Karpas-422 (cell line): Measurements from ENCODE around the gene C1orf122. TPM values are rescaled to one million over a fixed set of nuclear protein-coding genes. Genes with fewer than 3 reads are reported as not detected.

Source experiments
- DNase-seq: peaks from one replicate; pipeline ENCODE4 v3.0.0-alpha.2; 2015
- H2AFZ ChIP-seq: fragments of 200-600 bp; sonication (generic); 2 replicates; pipeline ENCODE4 v1.6.1; 2014; ENCODE audit warnings: antibody characterized with exemption, low read length, mixed read lengths
- H3K27ac ChIP-seq: fragments of 200-600 bp; sonication (generic); 2 replicates; pipeline ENCODE4 v1.5.1; 2014; ENCODE audit warnings: mild to moderate bottlenecking, low read length, moderate library complexity
- H3K27me3 ChIP-seq: fragments of 200-600 bp; sonication (generic); 2 replicates; pipeline ENCODE4 v1.6.1; 2014; ENCODE audit warnings: low read length, mixed read lengths
- H3K36me3 ChIP-seq: fragments of 200-600 bp; sonication (generic); 2 replicates; pipeline ENCODE4 v1.6.1; 2014; ENCODE audit warnings: low read length, mixed read lengths; ENCODE audit not compliant: insufficient read depth
- H3K4me1 ChIP-seq: fragments of 200-600 bp; sonication (generic); 2 replicates; pipeline ENCODE4 v1.6.1; 2014; ENCODE audit warnings: mild to moderate bottlenecking, low read length, mixed read lengths
- H3K4me2 ChIP-seq: fragments of 200-600 bp; sonication (generic); 2 replicates; pipeline ENCODE4 v1.6.1; 2014; ENCODE audit warnings: low read length, low read depth, mild to moderate bottlenecking; ENCODE audit not compliant: poor library complexity, severe bottlenecking
- H3K4me3 ChIP-seq: fragments of 200-600 bp; sonication (generic); 2 replicates; pipeline ENCODE4 v1.5.1; 2014; ENCODE audit warnings: mild to moderate bottlenecking, antibody characterized with exemption, low read length, mixed read lengths
- H3K79me2 ChIP-seq: fragments of 200-600 bp; sonication (generic); 2 replicates; pipeline ENCODE4 v1.6.1; 2014; ENCODE audit warnings: mild to moderate bottlenecking, low read length, mixed read lengths
- H3K9ac ChIP-seq: fragments of 200-600 bp; sonication (generic); 2 replicates; pipeline ENCODE4 v1.6.0; 2014; ENCODE audit warnings: low read length
- H3K9me2 ChIP-seq: fragments of 200-600 bp; sonication (generic), shearing (Covaris generic); replicated peaks from 2 replicates; pipeline ENCODE4 v1.6.0; 2014; ENCODE audit warnings: mild to moderate bottlenecking, low read length, moderate library complexity; ENCODE audit not compliant: insufficient read depth
- H3K9me3 ChIP-seq: fragments of 300-700, 200-600 bp; sonication (generic); 2 replicates; pipeline ENCODE4 v1.6.1; 2014; ENCODE audit warnings: low read length, mixed read lengths
- H4K20me1 ChIP-seq: fragments of 200-600 bp; sonication (generic); 2 replicates; pipeline ENCODE4 v1.6.1; 2014; ENCODE audit warnings: mild to moderate bottlenecking, antibody characterized with exemption, low read length, low read depth; ENCODE audit not compliant: insufficient read depth
- total RNA-seq: library from RNA; depleted of rRNA; stranded (reverse); fragments of >200 nt; shearing (Covaris generic); gene quantifications from 2 replicates; pipeline ENCODE4 v1.2.3, GENCODE V29; 2014; ENCODE audit warnings: low replicate concordance

C1orf122 gene
- total RNA-seq, 1 experiment from 2014 or later: 26.2 TPM

DNA sequence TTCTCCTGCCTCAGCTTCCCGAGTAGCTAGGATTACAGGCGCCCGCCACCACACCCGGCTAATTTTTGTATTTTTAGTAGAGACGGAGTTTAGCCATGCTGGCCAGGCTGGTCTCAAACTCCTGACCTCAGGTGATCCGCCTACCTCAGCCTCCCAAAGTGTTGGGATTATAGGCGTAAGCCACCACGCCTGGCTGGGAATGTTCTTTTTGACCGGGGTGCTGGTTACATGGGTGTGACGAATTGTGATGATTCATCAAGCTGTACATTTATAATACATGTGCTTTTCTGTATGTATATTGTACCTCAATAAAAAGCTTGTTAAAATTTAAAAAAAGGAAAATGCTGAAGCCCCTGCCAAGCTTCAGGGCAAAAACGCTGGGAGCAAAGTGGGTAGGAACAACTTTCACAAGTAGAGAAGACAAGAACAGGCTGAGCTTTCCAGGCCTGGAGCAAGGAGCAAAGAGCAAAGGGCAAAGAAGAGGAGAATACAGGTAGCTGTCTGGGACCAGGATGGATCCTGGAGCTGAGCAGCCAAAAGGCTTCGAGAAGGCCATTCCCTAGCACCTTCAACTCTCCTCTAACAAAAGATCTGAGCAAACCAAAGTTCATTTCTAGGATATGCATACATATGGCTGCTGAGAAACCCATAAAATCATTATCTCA lies 21.0 kb downstream of the C1orf122 start:
- H3K4me1 ChIP-seq: no peaks in the 10 kb centered on the region
- no peak overlapping the region for H3K27ac ChIP-seq
- H3K27me3 ChIP-seq: no peaks in the 10 kb centered on the region
- H3K9ac ChIP-seq: no peak overlapping the region
- H3K36me3 ChIP-seq: peaks cover 38% of the 10 kb centered on the region
- no peak for DNase-seq
- H3K4me3 ChIP-seq: no peak overlapping the region
- peaks cover 6% of the 10 kb centered on the region; the same call in 1 of the 2 replicates for H3K79me2 ChIP-seq
- no peak overlapping the region for H2AFZ ChIP-seq
- no peak overlapping the region for H3K4me2 ChIP-seq
- H4K20me1 ChIP-seq: no peaks in the 10 kb centered on the region
- no peaks in the 10 kb centered on the region for H3K9me3 ChIP-seq
- H3K9me2 ChIP-seq: no peaks in the 10 kb centered on the region

DNA sequence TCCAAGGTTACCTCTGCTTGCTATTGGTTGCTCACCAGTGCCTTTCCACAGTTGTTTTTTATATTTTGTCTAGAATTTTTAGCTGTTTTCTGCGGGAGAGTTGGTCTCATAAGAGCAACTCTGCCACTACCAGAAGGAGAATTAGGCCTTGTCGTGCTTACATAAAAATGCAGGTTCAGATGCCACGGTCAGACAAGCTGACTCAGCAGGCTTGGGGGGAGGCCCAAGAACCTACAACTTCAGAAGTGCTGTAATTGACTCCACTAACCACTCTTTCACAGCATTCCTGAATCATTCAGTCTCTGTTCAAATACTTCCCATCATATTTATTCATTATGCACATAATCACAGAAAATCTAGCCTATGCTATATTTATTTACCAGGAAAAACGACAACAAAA lies 23.5 kb downstream of the C1orf122 start:
- Histone ChIP-seq H3K4me2 (no peak overlapping the region), H3K9me3 (no peaks in the 10 kb centered on the region), H3K27me3 (no peaks in the 10 kb centered on the region), H3K4me3 (no peak overlapping the region), H2AFZ (no peak overlapping the region), H3K9ac (no peak overlapping the region), H3K4me1 (no peaks in the 10 kb centered on the region), H3K27ac (no peak overlapping the region), H3K79me2 (peaks cover 12% of the 10 kb centered on the region; the same call in 1 of the 2 replicates), H4K20me1 (no peaks in the 10 kb centered on the region), H3K36me3 (peaks cover 51% of the 10 kb centered on the region), H3K9me2 (no peaks in the 10 kb centered on the region)
- DNase-seq: no peak

GRCh38 chr1:37831809-37832208 lies 24.2 kb downstream of the C1orf122 start:
- no peak for DNase-seq
- no peaks in the 10 kb centered on the region for H3K9me2 ChIP-seq
- peaks cover 54% of the 10 kb centered on the region for H3K36me3 ChIP-seq
- no peaks in the 10 kb centered on the region for H3K4me1 ChIP-seq
- no peak overlapping the region for H2AFZ ChIP-seq
- no peak overlapping the region for H3K4me2 ChIP-seq
- no peak overlapping the region for H3K4me3 ChIP-seq
- no peaks in the 10 kb centered on the region for H4K20me1 ChIP-seq
- no peaks in the 10 kb centered on the region for H3K9me3 ChIP-seq
- no peaks in the 10 kb centered on the region for H3K27me3 ChIP-seq
- H3K27ac ChIP-seq: no peak overlapping the region
- no peak overlapping the region for H3K9ac ChIP-seq
- H3K79me2 ChIP-seq: peaks cover 12% of the 10 kb centered on the region; the same call in 1 of the 2 replicates

GRCh38 chr1:37836788-37837187 lies 29.2 kb downstream of the C1orf122 start:
- no peaks in the 10 kb centered on the region for H3K4me1 ChIP-seq
- H3K4me3 ChIP-seq: no peak overlapping the region
- no peaks in the 10 kb centered on the region for H3K9me3 ChIP-seq
- no peak overlapping the region for H2AFZ ChIP-seq
- H3K9me2 ChIP-seq: no peaks in the 10 kb centered on the region
- H3K27me3 ChIP-seq: no peaks in the 10 kb centered on the region
- peaks cover 33% of the 10 kb centered on the region for H3K79me2 ChIP-seq
- no peaks in the 10 kb centered on the region for H4K20me1 ChIP-seq
- no peak for DNase-seq
- no peak overlapping the region for H3K9ac ChIP-seq
- peaks cover 51% of the 10 kb centered on the region for H3K36me3 ChIP-seq
- no peak overlapping the region for H3K27ac ChIP-seq
- H3K4me2 ChIP-seq: no peak overlapping the region

GRCh38 chr1:37839676-37840075 lies 32.1 kb downstream of the C1orf122 start:
- H3K27ac ChIP-seq: no peak overlapping the region
- no peaks in the 10 kb centered on the region for H3K27me3 ChIP-seq
- H3K36me3 ChIP-seq: peaks cover 35% of the 10 kb centered on the region
- no peak overlapping the region for H2AFZ ChIP-seq
- DNase-seq: no peak
- H3K4me1 ChIP-seq: peaks cover 13% of the 10 kb centered on the region
- no peak overlapping the region for H3K4me3 ChIP-seq
- H3K9ac ChIP-seq: no peak overlapping the region
- H4K20me1 ChIP-seq: no peaks in the 10 kb centered on the region
- H3K9me2 ChIP-seq: no peaks in the 10 kb centered on the region
- H3K4me2 ChIP-seq: no peak overlapping the region
- peaks cover 52% of the 10 kb centered on the region for H3K79me2 ChIP-seq
- H3K9me3 ChIP-seq: no peaks in the 10 kb centered on the region

DNA sequence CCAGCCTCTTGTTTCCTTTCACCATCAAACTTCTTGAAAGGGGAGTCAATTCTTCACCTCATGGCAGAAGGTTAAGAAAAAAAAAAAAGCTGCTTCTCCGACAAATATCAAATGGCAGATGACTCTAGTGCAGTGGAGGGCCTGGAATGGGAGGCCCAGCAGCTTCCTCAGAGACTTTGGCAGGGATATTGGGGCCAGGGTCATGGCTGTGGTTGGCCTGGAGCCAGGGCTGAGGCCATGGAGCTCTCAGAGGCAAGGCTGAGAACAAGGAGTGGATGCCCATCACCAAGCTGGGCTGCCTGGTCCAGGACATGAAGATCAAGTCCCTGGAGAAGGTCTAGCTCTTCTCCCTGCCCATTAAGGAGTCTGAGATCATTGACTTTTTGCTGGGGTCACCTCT lies 33.1 kb downstream of the C1orf122 start:
- Histone ChIP-seq H3K9me3 (no peaks in the 10 kb centered on the region), H2AFZ (no peak overlapping the region), H3K27ac (no peak overlapping the region), H3K27me3 (no peaks in the 10 kb centered on the region), H3K79me2 (peaks cover 61% of the 10 kb centered on the region), H3K4me1 (peaks cover 19% of the 10 kb centered on the region), H3K4me2 (no peak overlapping the region), H3K9me2 (no peaks in the 10 kb centered on the region), H3K9ac (no peak overlapping the region), H4K20me1 (no peaks in the 10 kb centered on the region), H3K36me3 (peaks cover 26% of the 10 kb centered on the region), H3K4me3 (no peak overlapping the region)
- DNase-seq: no peak

- peaks cover 26% of the 10 kb centered on the region for H3K36me3 ChIP-seq
Measured at GRCh38 chr1:37841652-37842051, 34.1 kb downstream of the C1orf122 start.

GRCh38 chr1:37844536-37844935 lies 36.9 kb downstream of the C1orf122 start:
- no peak for DNase-seq
- no peaks in the 10 kb centered on the region for H3K9me2 ChIP-seq
- no peak overlapping the region for H3K9ac ChIP-seq
- peaks cover 95% of the 10 kb centered on the region for H3K79me2 ChIP-seq
- H4K20me1 ChIP-seq: no peaks in the 10 kb centered on the region
- H3K9me3 ChIP-seq: no peaks in the 10 kb centered on the region
- no peaks in the 10 kb centered on the region for H3K27me3 ChIP-seq
- peaks cover 31% of the 10 kb centered on the region for H3K4me1 ChIP-seq
- peaks cover 15% of the 10 kb centered on the region; the same call in 1 of the 2 replicates for H3K36me3 ChIP-seq
- H2AFZ ChIP-seq: no peak overlapping the region
- H3K4me3 ChIP-seq: no peak overlapping the region
- H3K27ac ChIP-seq: no peak overlapping the region
- no peak overlapping the region for H3K4me2 ChIP-seq

More at GRCh38 chr1:37841652-37842051, 34.1 kb downstream of the C1orf122 start:
- Histone ChIP-seq H3K4me1 (peaks cover 23% of the 10 kb centered on the region), H3K4me3 (no peak overlapping the region), H4K20me1 (no peaks in the 10 kb centered on the region), H3K9ac (no peak overlapping the region), H3K4me2 (no peak overlapping the region), H2AFZ (no peak overlapping the region), H3K27ac (no peak overlapping the region), H3K79me2 (peaks cover 71% of the 10 kb centered on the region), H3K9me2 (no peaks in the 10 kb centered on the region), H3K27me3 (no peaks in the 10 kb centered on the region), H3K9me3 (no peaks in the 10 kb centered on the region)
- DNase-seq: no peak
